Muscle of leg (tissue), 11 donors: ENCODE data around the gene CBX1. TPM values are rescaled to one million over a fixed set of nuclear protein-coding genes. Genes with fewer than 3 reads are reported as not detected.

Experiments used
- DNase-seq: peaks from one replicate; pipeline ENCODE4 v3.0.0; 2013
- H3K27ac ChIP-seq: one replicate; pipeline ENCODE4 v1.5.1; 2013; ENCODE audit warnings: mild to moderate bottlenecking, low read length, control low read depth
- H3K27me3 ChIP-seq: one replicate; pipeline ENCODE4 v1.6.1; 2013; ENCODE audit warnings: low read length; ENCODE audit not compliant: control insufficient read depth, insufficient read depth
- H3K36me3 ChIP-seq: one replicate; pipeline ENCODE4 v1.6.1; 2013; ENCODE audit warnings: low read length; ENCODE audit not compliant: control insufficient read depth, insufficient read depth
- H3K4me1 ChIP-seq: one replicate; pipeline ENCODE4 v1.6.1; 2013; ENCODE audit warnings: low read length; ENCODE audit not compliant: control insufficient read depth, insufficient read depth
- H3K4me3 ChIP-seq: one replicate; pipeline ENCODE4 v1.5.1; 2013; ENCODE audit warnings: low read length, control low read depth
- H3K9me3 ChIP-seq: replicated peaks from 2 replicates; pipeline ENCODE4 v1.6.1; 2013; ENCODE audit warnings: low read depth, low read length; ENCODE audit not compliant: control insufficient read depth
- WGBS: methylation state at CpG from one replicate; pipeline ENCODE4 v1.1.5; 2013; ENCODE audit warnings: missing lambda C conversion rate; ENCODE audit not compliant: insufficient coverage; 5-methylcytosine and 5-hydroxymethylcytosine counted together
- polyA plus RNA-seq, 8 donors: library from polyadenylated mRNA; unstranded; fragments of 120-200 nt; gene quantifications; one replicate each; pipeline versions ENCODE4 v1.2.1 to v1.2.3, GENCODE V29; 2013; ENCODE audit warnings: inconsistent platforms in 1 of 8, low replicate concordance in 1 of 8; ENCODE audit not compliant: insufficient read length in 8 of 8, insufficient read depth in 1 of 8
- total RNA-seq: library from RNA; stranded (reverse); fragments of 120-200 nt; gene quantifications from one replicate; pipeline ENCODE4 v1.2.4, GENCODE V29; 2013

The CBX1 gene
- total and polyA plus RNA-seq, 9 donors: 54.0 to 118 (median 87.4) TPM

DNA sequence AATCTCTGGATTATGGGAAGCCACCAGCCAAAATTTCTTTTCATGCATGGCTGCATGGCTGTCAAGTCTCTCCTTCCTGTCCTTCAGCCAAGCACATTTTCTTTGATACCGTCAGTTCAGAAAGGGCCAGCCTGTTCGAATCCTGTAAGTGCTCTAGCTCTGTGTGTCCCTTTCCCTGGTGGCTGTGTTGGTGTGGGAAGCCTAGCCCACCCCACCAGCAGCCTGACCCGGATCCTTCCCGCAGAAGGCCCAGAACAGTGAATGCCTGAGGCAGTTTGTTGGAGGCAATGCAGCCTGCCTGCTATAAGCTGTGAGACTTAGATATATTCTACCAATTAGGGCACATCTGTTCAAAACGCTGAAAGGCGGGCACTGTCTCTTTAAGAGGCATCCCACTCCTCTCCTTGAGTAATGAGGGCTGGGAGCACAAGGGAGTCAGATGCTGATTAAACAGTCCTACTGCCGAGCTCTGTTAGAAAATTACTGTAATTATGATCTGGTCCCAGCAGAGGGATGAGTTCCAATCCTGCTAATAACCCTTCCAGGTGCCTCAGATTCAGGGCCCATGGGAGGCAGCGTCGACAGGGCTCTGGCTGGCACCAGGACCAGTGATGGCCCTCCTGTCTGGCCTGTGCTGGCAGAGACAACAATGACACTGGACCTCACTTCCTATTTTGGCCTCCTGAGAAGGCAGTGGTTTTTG lies 24.7 kb upstream of the CBX1 start:
- Histone ChIP-seq H3K4me1 (peaks cover 18% of the 10 kb centered on the region), H3K4me3 (no peak overlapping the region), H3K27me3 (no peaks in the 10 kb centered on the region), H3K36me3 (peaks cover 34% of the 10 kb centered on the region), H3K9me3 (no peaks in the 10 kb centered on the region), H3K27ac (no peak overlapping the region)
- no peak for DNase-seq
- WGBS: 11% methylated on average over 4 of the region's 9 CpGs

GRCh38 chr17:48123776-48124388 lies 22.6 kb upstream of the CBX1 start:
- Histone ChIP-seq H3K27ac (no peak overlapping the region), H3K36me3 (peaks cover 45% of the 10 kb centered on the region), H3K4me3 (no peak overlapping the region), H3K27me3 (no peaks in the 10 kb centered on the region), H3K9me3 (no peaks in the 10 kb centered on the region), H3K4me1 (peaks cover 18% of the 10 kb centered on the region)
- no peak for DNase-seq
- no CpG with 5 or more reads among the region's 4 CpGs for WGBS

- Histone ChIP-seq H3K9me3 (no peaks in the 10 kb centered on the region), H3K27me3 (no peaks in the 10 kb centered on the region), H3K4me3 (no peak overlapping the region), H3K27ac (no peak overlapping the region), H3K36me3 (peaks cover 49% of the 10 kb centered on the region), H3K4me1 (peaks cover 18% of the 10 kb centered on the region)
- 58% methylated on average over 4 of the region's 6 CpGs for WGBS
- DNase-seq: no peak
Measured at GRCh38 chr17:48123111-48123510, 21.8 kb upstream of the CBX1 start.

GRCh38 chr17:48122665-48123045 lies 21.4 kb upstream of the CBX1 start:
- no peak overlapping the region for H3K4me3 ChIP-seq
- WGBS: 83% methylated on average over 1 of the region's 3 CpGs
- H3K4me1 ChIP-seq: peaks cover 16% of the 10 kb centered on the region
- H3K9me3 ChIP-seq: no peaks in the 10 kb centered on the region
- H3K27me3 ChIP-seq: no peaks in the 10 kb centered on the region
- no peak overlapping the region for H3K27ac ChIP-seq
- no peak for DNase-seq
- H3K36me3 ChIP-seq: peaks cover 52% of the 10 kb centered on the region

GRCh38 chr17:48121923-48122664 lies 20.8 kb upstream of the CBX1 start:
- 88% methylated on average over 1 of the region's 9 CpGs for WGBS
- H3K4me1 ChIP-seq: peaks cover 10% of the 10 kb centered on the region
- no peaks in the 10 kb centered on the region for H3K9me3 ChIP-seq
- H3K27me3 ChIP-seq: no peaks in the 10 kb centered on the region
- DNase-seq: no peak
- H3K36me3 ChIP-seq: peaks cover 57% of the 10 kb centered on the region
- H3K27ac ChIP-seq: no peak overlapping the region
- no peak overlapping the region for H3K4me3 ChIP-seq

DNA sequence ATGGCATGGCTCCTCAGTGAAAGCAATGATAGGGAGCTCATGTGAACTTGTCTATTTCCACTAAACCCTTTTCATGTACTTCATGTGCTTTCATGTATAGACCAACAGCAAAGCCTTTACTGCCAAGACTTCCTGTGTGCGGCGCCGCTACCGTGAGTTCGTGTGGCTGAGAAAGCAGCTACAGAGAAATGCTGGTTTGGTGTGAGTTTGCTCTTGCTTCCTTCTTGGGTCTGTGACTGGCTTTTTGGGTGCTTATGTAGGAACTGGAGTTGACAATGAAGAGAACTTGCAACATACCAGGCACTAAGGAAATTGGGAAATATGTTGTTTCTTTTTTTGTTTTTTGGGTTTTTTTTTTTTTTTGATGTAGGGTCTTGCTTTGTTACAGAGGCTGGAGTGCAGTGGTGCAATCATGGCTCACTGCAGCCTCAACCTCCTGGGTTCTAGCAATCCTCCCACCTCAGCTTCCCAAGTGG lies 12.0 kb upstream of the CBX1 start:
- H3K4me1 ChIP-seq: peaks cover 7% of the 10 kb centered on the region
- no peaks in the 10 kb centered on the region for H3K27me3 ChIP-seq
- H3K9me3 ChIP-seq: no peaks in the 10 kb centered on the region
- H3K4me3 ChIP-seq: no peak overlapping the region
- H3K36me3 ChIP-seq: peaks cover 18% of the 10 kb centered on the region
- peak; percentile 59 for DNase-seq
- WGBS: 76% methylated on average over 5 of the region's 5 CpGs
- H3K27ac ChIP-seq: no peak overlapping the region

- no CpG with 5 or more reads among the region's 2 CpGs for WGBS
- H3K4me3 ChIP-seq: no peak overlapping the region
- H3K27ac ChIP-seq: no peak overlapping the region
- no peaks in the 10 kb centered on the region for H3K27me3 ChIP-seq
- DNase-seq: no peak
- H3K4me1 ChIP-seq: peaks cover 9% of the 10 kb centered on the region
- H3K9me3 ChIP-seq: no peaks in the 10 kb centered on the region
- H3K36me3 ChIP-seq: peaks cover 11% of the 10 kb centered on the region
Measured at GRCh38 chr17:48111937-48112241, 10.6 kb upstream of the CBX1 start.

- Histone ChIP-seq H3K9me3 (no peaks in the 10 kb centered on the region), H3K4me3 (no peak overlapping the region), H3K27ac (no peak overlapping the region), H3K36me3 (peaks cover 8% of the 10 kb centered on the region), H3K27me3 (no peaks in the 10 kb centered on the region), H3K4me1 (peaks cover 12% of the 10 kb centered on the region)
- WGBS: 58% methylated on average over 9 of the region's 9 CpGs
- DNase-seq: no peak
Measured at GRCh38 chr17:48110761-48111160, 9.5 kb upstream of the CBX1 start.

GRCh38 chr17:48107137-48108055 lies 6.1 kb upstream of the CBX1 start, which contains the start of gene SNX11:
TSS of gene SNX11 (plus strand) at chr17:48107766. CDS start at chr17:48112044, 4,278 bp downstream.
- peak within 1 kb of the TSS; percentile 83 for H3K27ac ChIP-seq
- peaks cover 12% of the 10 kb centered on the region for H3K4me1 ChIP-seq

More at GRCh38 chr17:48107137-48108055, 6.1 kb upstream of the CBX1 start, which contains the start of gene SNX11:
- Histone ChIP-seq H3K36me3 (no peaks in the 10 kb centered on the region), H3K9me3 (no peaks in the 10 kb centered on the region), H3K4me3 (peak within 1 kb of the TSS; percentile 62), H3K27me3 (no peaks in the 10 kb centered on the region)
- peak; percentile 93 for DNase-seq
- under 1% methylated on average over 47 of the region's 64 CpGs for WGBS
